ENCODE data around the gene NRXN2.

NRXN2 gene

DNA sequence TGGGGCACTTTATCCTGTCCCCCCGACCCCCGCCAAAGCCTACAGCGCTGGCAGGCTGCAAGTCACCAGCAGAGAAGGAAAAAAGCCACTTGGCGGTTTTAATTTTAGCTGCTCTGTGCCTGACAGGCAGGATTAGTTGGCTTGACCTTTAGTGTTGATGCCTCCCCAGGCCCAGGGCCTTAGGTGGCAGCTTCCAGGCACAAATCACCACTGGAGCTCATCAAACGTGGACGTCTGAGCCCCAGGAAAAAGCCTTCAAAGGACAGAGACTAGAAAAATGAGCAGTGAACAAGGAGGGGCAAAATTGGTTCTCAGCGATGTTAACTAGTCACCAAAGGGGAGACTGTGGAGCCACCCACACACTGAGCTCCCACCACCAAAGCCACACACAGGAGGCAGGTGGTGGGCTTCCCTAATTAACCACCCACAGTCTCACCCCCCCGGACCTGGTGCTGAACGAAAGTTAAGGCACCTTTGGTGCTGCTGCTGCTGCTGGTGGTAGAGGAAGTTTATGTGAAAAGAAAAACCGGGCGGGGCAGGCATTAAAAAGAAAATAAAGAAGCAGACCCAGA lies 41.1 kb upstream of the NRXN2 start:
- Mint-ChIP-seq H3K4me3 (peak overlapping the region; percentile 81 to 82), H3K27ac (peak overlapping the region; percentile 85 to 97), H3K36me3 (ENCODE audit: insufficient read depth) (peaks cover 100% of the 10 kb centered on the region), H3K9me3 (no peaks in the 10 kb centered on the region), H3K4me1 (ENCODE audit: low read depth in 2 of 2) (peaks cover 64 to 83% of the 10 kb centered on the region in 2 donors), H3K27me3 (no peaks in the 10 kb centered on the region)
- ATAC-seq (replicated peaks) = peak; percentile 77
- DNase-seq = peak; percentile 63 to 72 (median 67)

DNA sequence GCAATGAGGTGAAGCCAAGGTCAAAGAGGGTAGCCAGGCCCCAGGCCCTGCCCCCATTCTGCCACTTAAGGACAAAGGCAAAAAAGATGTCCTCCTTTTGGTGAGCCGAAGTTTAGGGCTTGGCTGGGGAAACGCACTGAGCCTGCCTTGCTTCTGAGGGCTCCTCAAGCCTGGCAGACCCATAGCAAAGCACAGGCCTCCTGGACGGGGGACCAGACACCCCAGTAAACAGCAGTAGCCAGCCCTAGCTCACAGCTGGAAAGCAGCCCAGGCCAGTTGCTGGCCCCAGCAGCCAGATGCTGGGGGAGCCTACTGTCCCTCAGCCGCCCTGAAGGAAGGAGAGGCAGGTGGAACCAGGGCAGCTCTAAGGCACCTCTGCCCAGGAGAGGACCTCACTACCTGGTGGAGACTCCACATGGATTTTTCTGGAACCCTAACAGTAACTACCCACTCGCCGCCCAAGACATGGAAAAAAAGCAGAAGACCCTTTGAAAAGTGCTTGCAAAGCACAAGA lies 40.6 kb upstream of the NRXN2 start:
- ATAC-seq (replicated peaks) (peak; percentile 4), DNase-seq (no peak)
- H3K27ac Mint-ChIP-seq = peak overlapping the region; percentile 85 to 97
- H3K4me1 Mint-ChIP-seq (ENCODE audit: low read depth in 2 of 2) = peaks cover 63 to 80% of the 10 kb centered on the region in 2 donors
- H3K36me3 Mint-ChIP-seq (ENCODE audit: insufficient read depth) = peaks cover 100% of the 10 kb centered on the region
- H3K9me3 Mint-ChIP-seq = no peaks in the 10 kb centered on the region
- no peaks in the 10 kb centered on the region for H3K27me3 Mint-ChIP-seq
- H3K4me3 Mint-ChIP-seq = peak overlapping the region; percentile 81 to 82

DNA sequence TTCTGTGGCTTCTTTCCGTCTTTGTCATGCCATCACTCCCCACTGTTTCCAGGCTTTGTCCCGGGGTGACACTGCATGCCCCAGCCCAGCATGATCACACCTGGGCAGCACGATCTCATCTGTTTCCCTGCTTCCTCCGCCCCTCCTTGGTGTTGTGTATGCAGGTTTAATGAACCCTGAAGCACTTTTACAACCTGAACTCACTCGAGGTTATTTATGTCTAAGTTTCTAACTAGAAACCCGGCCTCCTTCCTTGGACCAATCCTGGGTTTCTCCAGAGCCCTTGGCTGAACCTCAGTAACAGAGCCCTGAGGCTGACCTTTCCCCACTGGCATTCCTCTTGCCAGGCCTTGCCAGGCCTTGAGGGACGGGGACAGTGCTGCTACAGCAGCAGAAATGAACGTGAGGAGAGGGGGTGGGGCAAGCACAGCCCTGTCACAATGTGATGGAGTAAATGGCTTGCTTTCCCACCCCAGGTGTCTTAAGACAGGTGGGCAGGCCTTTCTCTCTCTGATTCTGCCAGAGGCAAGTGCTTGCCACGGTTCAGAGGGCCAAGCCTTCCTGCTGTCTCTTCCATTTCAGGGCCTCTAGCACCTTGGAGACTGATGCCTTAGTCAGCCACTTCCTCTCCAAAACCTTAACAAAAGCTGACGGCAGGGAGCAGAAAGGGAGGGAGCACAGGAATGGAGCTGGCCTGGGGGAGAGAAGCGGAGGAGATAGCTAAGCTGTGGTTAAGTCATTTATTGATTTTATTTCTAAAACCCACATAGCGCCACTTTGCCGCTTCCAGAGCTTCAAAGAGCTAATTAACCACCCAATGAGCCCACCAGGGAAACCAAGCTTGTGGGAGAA lies 39.9 kb upstream of the NRXN2 start:
- peak overlapping the region; percentile 85 to 97 for H3K27ac Mint-ChIP-seq
- no peak for DNase-seq

DNA sequence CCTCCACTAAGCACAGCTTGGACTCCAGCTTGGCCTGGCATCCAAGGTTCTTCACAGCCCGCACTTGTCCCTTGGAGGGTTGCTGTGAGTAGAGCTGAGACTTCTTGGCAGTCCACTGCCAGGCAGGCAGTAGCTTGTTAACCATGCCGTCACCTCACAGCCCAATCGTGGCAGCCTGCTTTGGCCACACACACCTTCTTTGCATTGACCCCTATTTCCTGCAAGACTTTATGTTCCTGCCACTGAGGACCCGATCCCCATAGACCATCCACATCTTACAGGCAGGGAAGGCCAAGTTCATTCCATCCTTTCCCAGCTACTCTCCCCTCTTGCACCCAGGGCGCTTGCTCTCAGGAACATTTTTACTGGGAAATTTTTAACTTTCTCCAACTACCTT lies 39.3 kb upstream of the NRXN2 start:
- peaks cover 98% of the 10 kb centered on the region for H3K36me3 Mint-ChIP-seq (ENCODE audit: insufficient read depth)
- peak overlapping the region; percentile 81 to 82 for H3K4me3 Mint-ChIP-seq
- H3K27me3 Mint-ChIP-seq = no peaks in the 10 kb centered on the region

More for the DNA sequence above, 39.9 kb upstream of the NRXN2 start:
- H3K36me3 Mint-ChIP-seq (ENCODE audit: insufficient read depth) = peaks cover 99% of the 10 kb centered on the region
- peak overlapping the region; percentile 81 to 82 for H3K4me3 Mint-ChIP-seq
- H3K4me1 Mint-ChIP-seq (ENCODE audit: low read depth in 2 of 2) = peaks cover 61 to 75% of the 10 kb centered on the region in 2 donors
- no peaks in the 10 kb centered on the region for H3K9me3 Mint-ChIP-seq
- H3K27me3 Mint-ChIP-seq = no peaks in the 10 kb centered on the region
- ATAC-seq (replicated peaks) = peak; percentile 3

DNA sequence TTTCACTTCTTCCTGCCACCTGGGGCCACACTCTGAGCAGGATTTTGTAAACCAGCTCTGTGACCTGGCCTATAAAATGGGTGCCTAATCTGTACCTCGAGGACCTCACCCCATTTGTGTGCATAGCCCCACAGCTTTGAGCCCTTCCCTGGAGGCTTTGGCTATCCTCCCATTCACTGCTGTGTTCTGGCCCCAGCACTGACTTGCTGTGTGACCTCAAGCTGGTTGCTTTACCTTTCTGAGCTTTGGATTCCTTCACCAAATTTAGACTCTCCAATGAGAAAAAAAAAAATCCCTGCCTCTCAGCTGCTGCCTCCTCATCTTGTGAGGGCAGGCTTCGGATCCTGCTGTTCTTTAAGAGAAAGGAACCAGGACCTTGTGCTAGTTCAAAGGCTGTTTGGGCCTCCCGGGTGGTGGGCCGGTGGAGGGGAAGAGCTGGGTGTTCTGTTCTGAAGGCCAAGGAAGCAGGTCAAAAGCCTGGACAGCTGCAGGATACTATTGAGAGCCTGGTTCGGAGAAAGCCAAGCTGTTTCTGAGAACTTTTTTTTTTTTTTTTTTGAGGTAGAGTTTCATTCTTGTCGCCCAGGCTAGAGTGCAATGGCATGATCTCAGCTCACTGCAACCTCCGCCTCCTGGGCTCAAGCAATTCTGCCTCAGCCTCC lies 37.9 kb upstream of the NRXN2 start:
- H3K36me3 Mint-ChIP-seq (ENCODE audit: insufficient read depth) = peaks cover 95% of the 10 kb centered on the region

More for the DNA sequence above, 39.3 kb upstream of the NRXN2 start:
- Mint-ChIP-seq H3K9me3 (no peaks in the 10 kb centered on the region), H3K27ac (peak overlapping the region; percentile 85 to 97), H3K4me1 (ENCODE audit: low read depth in 2 of 2) (peaks cover 56 to 71% of the 10 kb centered on the region in 2 donors)
- ATAC-seq (replicated peaks) = no peak
- DNase-seq = no peak

DNA sequence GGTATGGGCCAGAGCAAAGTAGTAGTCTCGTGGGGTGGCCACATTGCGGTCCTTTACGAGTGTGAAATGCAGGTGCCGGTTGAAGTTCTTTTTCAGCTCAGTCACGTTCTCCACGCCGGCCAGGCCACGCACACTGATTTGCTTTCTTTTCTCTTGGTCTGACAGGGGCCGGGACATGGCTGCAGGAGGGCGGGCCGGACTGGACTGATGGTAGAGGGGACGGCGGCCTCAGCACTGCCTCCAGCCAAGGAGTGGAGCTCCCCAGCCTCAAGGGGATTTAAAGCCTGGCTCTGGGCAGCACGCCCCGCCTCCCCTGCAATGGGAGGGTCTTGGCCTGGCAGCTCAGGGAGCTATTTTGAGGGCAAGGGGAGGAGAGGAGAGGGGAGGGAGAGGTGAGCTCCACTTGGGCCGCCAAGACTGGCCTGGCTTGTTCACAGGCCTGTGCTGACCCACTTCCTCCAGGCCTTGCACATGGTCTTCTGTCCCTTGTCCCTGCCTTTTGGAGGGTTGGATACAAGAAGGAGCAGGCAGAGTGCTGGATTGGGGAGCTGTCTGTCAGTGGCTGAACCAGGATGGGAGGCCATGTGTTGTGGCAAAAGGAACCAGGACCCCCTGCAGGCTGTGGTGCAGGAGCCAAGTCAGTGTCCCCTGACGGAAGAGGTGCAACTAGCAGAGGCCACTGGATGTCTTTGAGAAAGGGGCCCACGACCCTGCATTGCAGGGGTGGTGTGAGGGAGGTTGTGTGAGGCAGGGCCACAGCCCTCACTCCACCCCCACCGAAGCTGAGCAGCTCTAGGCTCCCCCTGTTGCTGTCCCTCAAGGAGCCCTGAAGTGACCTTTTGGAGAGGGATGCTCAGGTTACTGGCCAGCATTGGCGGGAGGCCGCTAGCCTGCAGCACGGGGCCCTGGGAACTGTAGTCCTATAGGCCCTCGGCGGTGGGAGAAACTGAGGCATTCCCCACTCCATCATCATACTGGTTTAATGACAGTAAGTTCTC lies 37.0 kb upstream of the NRXN2 start, which contains the start of gene PYGM:
PYGM (minus strand) TSS at position 253 of the 998 bp plus-strand sequence; CDS start at position 177, 76 bp downstream.
- Mint-ChIP-seq H3K4me3 (peak within 1 kb of the TSS; percentile 45 to 78), H3K27ac (peak within 1 kb of the TSS; percentile 85 to 97), H3K4me1 (ENCODE audit: low read depth in 2 of 2) (peaks cover 39 to 57% of the 10 kb centered on the region in 2 donors), H3K9me3 (no peaks in the 10 kb centered on the region), H3K27me3 (no peaks in the 10 kb centered on the region), H3K36me3 (ENCODE audit: insufficient read depth) (peaks cover 92% of the 10 kb centered on the region)
- DNase-seq = no peak
- no peak for ATAC-seq (replicated peaks)

More for the DNA sequence above, 37.9 kb upstream of the NRXN2 start:
- ATAC-seq (replicated peaks) = no peak
- H3K27me3 Mint-ChIP-seq = no peaks in the 10 kb centered on the region
- no peaks in the 10 kb centered on the region for H3K9me3 Mint-ChIP-seq
- peak overlapping the region; percentile 45 to 78 for H3K4me3 Mint-ChIP-seq
- peak overlapping the region; percentile 85 to 97 for H3K27ac Mint-ChIP-seq
- peaks cover 48 to 62% of the 10 kb centered on the region in 2 donors for H3K4me1 Mint-ChIP-seq (ENCODE audit: low read depth in 2 of 2)
- DNase-seq = no peak

DNA sequence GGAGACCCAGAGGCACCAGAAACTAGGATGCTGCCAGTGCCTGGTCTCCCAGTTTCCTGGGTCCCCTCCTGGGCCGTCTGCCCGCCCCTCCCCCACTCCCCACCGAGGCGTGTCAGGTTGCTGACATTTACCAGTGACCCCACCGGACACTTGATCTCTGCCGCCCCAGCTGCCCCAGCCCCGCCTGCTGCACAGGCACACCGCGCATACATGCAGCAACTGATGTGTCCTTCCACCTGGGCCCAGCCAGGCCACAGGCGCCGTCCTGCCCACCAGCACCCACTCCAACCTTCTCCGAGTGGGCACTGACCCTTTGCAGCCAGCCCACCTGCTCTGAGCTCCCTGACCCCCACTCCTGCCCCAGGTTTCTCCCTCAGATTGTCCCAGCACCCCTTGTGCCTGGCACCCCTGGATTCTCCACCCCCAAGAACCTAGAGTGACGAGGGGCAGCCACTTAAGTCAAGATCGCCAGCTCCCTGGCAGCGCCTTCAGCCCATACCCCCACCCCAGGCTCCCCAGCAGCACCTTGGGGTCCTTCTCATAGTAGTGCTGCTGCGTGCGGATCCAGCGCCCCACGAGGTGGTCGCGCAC lies 36.2 kb upstream of the NRXN2 start:
- H3K4me1 Mint-ChIP-seq (ENCODE audit: low read depth in 2 of 2) = peaks cover 31 to 49% of the 10 kb centered on the region in 2 donors
- peaks cover 84% of the 10 kb centered on the region for H3K36me3 Mint-ChIP-seq (ENCODE audit: insufficient read depth)
- DNase-seq (no peak), ATAC-seq (replicated peaks) (no peak)
- H3K27ac Mint-ChIP-seq = peak overlapping the region; percentile 85 to 97
- peak overlapping the region in 1 of 2 donors; percentile 59 for H3K4me3 Mint-ChIP-seq
- no peaks in the 10 kb centered on the region for H3K9me3 Mint-ChIP-seq
- H3K27me3 Mint-ChIP-seq = no peaks in the 10 kb centered on the region

DNA sequence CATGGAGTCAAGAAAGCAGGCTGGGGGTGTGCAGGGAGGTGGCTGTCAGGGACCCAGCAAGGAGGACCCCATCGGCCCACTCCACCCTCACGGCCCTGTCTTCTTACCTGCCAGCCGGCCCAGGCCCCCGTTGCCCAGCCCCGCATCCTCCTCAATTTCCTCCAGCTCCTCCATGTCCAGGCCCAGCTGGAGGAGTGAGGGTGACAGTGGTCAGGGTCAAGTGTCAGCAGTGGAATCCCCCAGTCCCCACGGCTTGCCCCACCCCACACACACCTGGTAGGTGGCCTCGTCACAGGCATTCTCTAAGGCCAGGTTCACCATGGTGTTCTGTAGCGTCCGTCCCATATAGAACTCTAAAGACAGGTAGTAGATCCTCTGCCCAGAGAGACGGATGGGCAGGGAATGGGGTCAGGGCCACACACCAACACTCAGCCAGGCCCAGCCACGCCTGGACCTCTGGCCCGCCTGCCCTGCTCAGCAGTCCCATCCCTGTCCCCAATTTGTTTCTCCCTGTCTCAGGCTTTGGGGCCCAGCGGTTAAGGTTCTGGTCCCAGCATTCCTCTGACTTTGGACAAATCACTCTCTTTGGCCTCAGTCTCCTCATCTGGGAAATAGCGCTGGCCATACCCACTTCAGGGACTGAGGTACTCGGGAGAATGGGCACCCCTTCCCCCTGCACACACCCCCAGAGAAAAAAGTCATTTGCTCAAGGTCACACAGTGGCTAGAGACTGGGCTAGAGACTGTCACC lies 35.5 kb upstream of the NRXN2 start:
- no peak overlapping the region for H3K4me3 Mint-ChIP-seq
- H3K27me3 Mint-ChIP-seq = no peaks in the 10 kb centered on the region
- peaks cover 24 to 45% of the 10 kb centered on the region in 2 donors for H3K4me1 Mint-ChIP-seq (ENCODE audit: low read depth in 2 of 2)
- H3K36me3 Mint-ChIP-seq (ENCODE audit: insufficient read depth) = peaks cover 81% of the 10 kb centered on the region
- peak overlapping the region; percentile 85 to 97 for H3K27ac Mint-ChIP-seq
- no peaks in the 10 kb centered on the region for H3K9me3 Mint-ChIP-seq
- ATAC-seq (replicated peaks) (no peak), DNase-seq (no peak)

DNA sequence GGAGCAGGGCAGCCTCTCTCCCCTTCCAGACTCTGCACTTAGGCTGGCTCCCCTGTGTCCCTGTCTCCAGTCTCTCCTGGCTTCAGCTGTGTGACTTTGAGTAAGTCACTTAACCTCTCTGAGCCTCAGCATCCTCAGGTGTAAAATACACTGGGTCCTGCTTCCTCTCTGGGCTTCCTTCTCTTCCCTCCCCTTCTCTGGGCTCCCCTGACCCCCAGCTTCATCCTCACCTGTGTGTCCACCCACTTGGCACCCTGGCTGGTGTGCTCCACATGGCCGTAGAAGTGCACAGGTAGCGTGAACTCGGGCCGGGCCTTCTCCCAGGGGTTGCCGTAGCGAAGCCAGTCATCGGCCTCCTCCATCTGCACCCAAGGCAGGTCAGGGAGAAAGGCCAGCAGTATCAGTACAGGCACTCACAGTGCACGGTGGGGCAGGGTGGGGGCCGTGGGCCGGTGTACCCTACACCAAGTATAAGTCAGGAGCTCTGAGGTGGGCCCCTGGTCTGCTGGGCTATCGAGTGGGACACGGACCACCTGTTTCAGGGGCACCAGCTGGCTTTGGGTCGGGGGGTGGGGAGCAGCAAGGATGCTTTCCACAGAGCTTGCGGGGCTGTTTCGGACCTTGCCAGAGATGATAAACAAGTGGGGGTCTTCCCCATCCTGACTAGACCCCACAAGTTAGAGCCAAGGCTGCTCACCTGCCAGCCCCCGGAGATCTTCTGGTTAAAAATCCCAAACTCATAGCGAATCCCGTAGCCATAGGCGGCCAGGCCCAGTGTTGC lies 34.7 kb upstream of the NRXN2 start:
- Mint-ChIP-seq H3K36me3 (ENCODE audit: insufficient read depth) (peaks cover 78% of the 10 kb centered on the region), H3K27me3 (no peaks in the 10 kb centered on the region), H3K4me1 (ENCODE audit: low read depth in 2 of 2) (peaks cover 19 to 38% of the 10 kb centered on the region in 2 donors), H3K9me3 (no peaks in the 10 kb centered on the region), H3K27ac (no peak overlapping the region), H3K4me3 (no peak overlapping the region)
- ATAC-seq (replicated peaks) (no peak), DNase-seq (no peak)

DNA sequence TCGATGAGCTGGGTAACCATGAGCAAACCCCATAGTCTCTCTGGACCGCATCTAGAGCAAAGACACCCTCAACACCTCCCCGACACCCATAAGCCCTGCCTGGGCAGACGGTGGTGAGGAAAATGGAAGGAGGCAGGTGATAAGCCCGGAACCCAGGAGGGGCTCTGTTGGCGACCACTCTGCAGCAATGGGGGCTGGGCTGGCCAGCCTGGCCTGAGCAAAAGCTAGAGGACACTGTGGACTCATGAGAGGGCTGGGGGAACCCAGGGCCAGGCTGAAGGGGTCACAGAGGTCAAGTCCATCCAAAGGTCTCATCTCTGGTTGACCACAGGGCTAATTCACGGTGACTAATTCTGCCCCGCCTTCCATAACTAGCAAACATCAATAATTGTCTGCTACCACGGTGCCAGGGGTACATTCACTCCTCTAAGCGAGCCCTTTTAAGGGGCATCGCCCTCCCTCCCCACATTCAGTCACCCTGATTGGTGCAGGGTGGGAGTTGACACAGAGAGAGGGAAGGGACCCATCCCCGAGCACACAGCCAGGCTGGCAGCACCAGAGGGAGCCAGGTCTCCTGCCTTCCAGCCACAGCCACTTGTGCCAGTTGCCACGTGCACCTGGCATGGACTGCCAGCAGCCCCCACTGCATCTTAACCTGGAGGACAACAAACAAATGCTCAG lies 32.8 kb upstream of the NRXN2 start:
- Mint-ChIP-seq H3K36me3 (ENCODE audit: insufficient read depth) (peaks cover 66% of the 10 kb centered on the region), H3K4me1 (ENCODE audit: low read depth in 2 of 2) (peaks cover 10 to 24% of the 10 kb centered on the region in 2 donors), H3K4me3 (no peak overlapping the region), H3K27me3 (no peaks in the 10 kb centered on the region), H3K27ac (no peak overlapping the region), H3K9me3 (no peaks in the 10 kb centered on the region)
- no peak for DNase-seq
- ATAC-seq (replicated peaks) = no peak

All from effector memory CD8-positive, alpha-beta T cell (primary cell).